Heart right ventricle (tissue), 16 donors: ENCODE results near the gene CRHR1. TPM values are rescaled to one million over a fixed set of nuclear protein-coding genes. Genes with fewer than 3 reads are reported as not detected.

Source experiments
- ATAC-seq, 8 donors: fragments of 200-7000 bp; cut with Tn5 transposase; one replicate each; pipeline ENCODE4 v1.9.1; 2020; ENCODE audit warnings: mild to moderate bottlenecking in 8 of 8, moderate library complexity in 8 of 8, moderate number of reproducible peaks in 1 of 8
- DNase-seq, 2 donors: peaks; one replicate each; pipeline ENCODE4 v3.0.0-alpha.2; 2020
- H3K27ac ChIP-seq, 10 donors: fragments of 200-600 bp; sonication (generic) in 2 of 10; one replicate each; pipeline versions ENCODE4 v1.5.0 to v1.8.0; 2020 to 2022; ENCODE audit warnings: mild to moderate bottlenecking in 3 of 10
- H3K27me3 ChIP-seq, 7 donors: fragments of 200-600 bp; one replicate each; pipeline ENCODE4 v1.8.0; 2021 to 2022; ENCODE audit warnings: mild to moderate bottlenecking in 2 of 7
- H3K36me3 ChIP-seq, 9 donors: fragments of 200-600 bp; sonication (generic) in 1 of 9; one replicate each; pipeline versions ENCODE4 v1.5.0 to v1.8.0; 2020 to 2022; ENCODE audit warnings: mild to moderate bottlenecking in 2 of 9
- H3K4me1 ChIP-seq, 9 donors: fragments of 200-600 bp; sonication (generic) in 1 of 9; one replicate each; pipeline versions ENCODE4 v1.5.0 to v1.8.0; 2020 to 2022; ENCODE audit warnings: mild to moderate bottlenecking in 4 of 9
- H3K4me3 ChIP-seq, 10 donors: fragments of 200-600 bp; sonication (generic) in 2 of 10; one replicate each; pipeline versions ENCODE4 v1.5.0 to v1.8.0; 2020 to 2022; ENCODE audit warnings: mild to moderate bottlenecking in 7 of 10, moderate library complexity in 2 of 10
- H3K9me3 ChIP-seq, 11 donors: fragments of 200-600 bp in 10 of 11; sonication (generic) in 2 of 11; one replicate each; pipeline versions ENCODE4 v1.5.0 to v1.8.0; 2013 to 2022; ENCODE audit warnings: mild to moderate bottlenecking in 2 of 11, control low read depth in 1 of 11, moderate library complexity in 1 of 11
- WGBS, 2 donors: extraction: QIAGEN DNeasy Blood & Tissue Kit; methylation state at CpG; one replicate each; pipeline ENCODE4 v1.1.7; 2013; ENCODE audit warnings: inconsistent platforms in 1 of 2; 5-methylcytosine and 5-hydroxymethylcytosine counted together
- intact Hi-C, 10 donors: fragments of 100-400 bp; cut with DNase I; formaldehyde crosslinking; loops; one replicate each; pipeline versions ENCODE4 v1.11.1 to v1.14.2; 2022
- polyA plus RNA-seq, 2 donors: library from polyadenylated mRNA; stranded (reverse); fragments of 200-250 nt; gene quantifications; one replicate each; pipeline ENCODE4 v1.2.3, GENCODE V29; 2013
- total RNA-seq, 10 donors: library from RNA; stranded (reverse); fragmentation: NEBNext Ultra II Directional in 3 of 10; extraction: Animal tissue kit (Norgen Biotek cat#: 25700) in 3 of 10; gene quantifications; one replicate each; pipeline versions ENCODE4 v1.2.1 to v1.2.4, GENCODE V29; 2021 to 2023
- TF ChIP-seq, protein P1 (sequence below), 9 donors: fragments of 200-600 bp; sonication (generic) in 2 of 9; IDR thresholded peaks; one replicate each; pipeline versions ENCODE4 v1.5.0 to v1.8.0; 2021 to 2022; ENCODE audit warnings: antibody characterized with exemption in 9 of 9, mild to moderate bottlenecking in 5 of 9, moderate library complexity in 1 of 9
- donor health status: Arrhythmogenic right ventricular cardiomyopathy.
- donor health status: ischemic (EF 13 %, LVEDD 7.1; RV severe dilation, severe dysfunction).
- donor health status: healthy with polysubstance abuse.
- donor health status: DM: no; HTN: yes; CAD: no.
- donor health status: DM: no; HTN: no; CAD: no.
- donor health status: ischemic (EF 25% LVEDD 6.9; RV normal size, moderate dysfunction).
- donor health status: ischemic (EF 25% LVEDD 5.7; RV mildly dilated, moderate dysfunction).
- donor health status: healthy.
- donor health status: DM: yes; HTN: yes; CAD: no.
- donor health status: Ischemic cardiomyopathy.
- donor health status: ischemic (EF 35%, LVEDD 5.7; RV mildly dilated, moderate dysfunction).
- donor health status: nonischemic (EF 11% LVEDD 7.7; RV severe dilation, severe dysfunction).
- donor health status: DM: yes; HTN: yes; CAD: no.
- donor health status: PGD.
- donor health status: ischemic (EF 29% LVEDD 5.4; RV normal size, mild dysfunction).
- donor health status: nonischemic (EF 23%, LVEDD 6.1; RV moderate dilation, normal function).

Gene CRHR1
- total and polyA plus RNA-seq, 12 donors: 0.30 to 0.63 TPM; not detected in 10

DNA sequence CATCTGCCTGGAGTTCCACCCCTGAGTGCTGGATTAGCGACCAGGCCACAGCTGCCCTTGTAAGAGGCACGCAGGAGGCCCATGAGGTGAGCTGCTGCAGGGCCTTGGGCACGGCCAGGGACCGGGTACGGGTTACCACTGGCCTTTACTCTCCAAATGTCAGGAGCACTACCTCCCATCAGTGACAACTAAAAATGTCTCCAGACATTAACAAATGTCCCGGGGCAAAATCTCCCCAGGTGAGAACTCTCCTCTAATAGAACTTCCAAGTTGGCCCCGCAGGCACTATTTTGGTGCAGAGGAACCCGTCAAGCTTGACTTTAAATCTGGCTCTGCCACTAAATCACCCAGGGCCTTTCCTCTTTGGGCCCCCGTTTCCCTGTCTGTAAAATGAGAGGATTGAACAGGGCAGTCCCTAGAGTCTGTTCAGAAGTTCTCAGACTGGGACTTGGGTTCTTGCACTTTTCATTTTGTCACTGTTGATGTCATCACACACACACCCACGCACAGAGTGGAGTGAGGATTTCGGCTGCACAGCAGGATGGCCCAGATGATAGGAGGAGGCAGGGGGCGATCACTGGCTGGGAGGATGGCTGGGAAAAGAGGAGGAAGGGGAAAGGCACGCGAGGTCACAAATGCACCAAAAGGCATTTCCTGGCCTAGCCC is 85.7 kb downstream of the CRHR1 start:
- TF ChIP-seq, protein P1, sequence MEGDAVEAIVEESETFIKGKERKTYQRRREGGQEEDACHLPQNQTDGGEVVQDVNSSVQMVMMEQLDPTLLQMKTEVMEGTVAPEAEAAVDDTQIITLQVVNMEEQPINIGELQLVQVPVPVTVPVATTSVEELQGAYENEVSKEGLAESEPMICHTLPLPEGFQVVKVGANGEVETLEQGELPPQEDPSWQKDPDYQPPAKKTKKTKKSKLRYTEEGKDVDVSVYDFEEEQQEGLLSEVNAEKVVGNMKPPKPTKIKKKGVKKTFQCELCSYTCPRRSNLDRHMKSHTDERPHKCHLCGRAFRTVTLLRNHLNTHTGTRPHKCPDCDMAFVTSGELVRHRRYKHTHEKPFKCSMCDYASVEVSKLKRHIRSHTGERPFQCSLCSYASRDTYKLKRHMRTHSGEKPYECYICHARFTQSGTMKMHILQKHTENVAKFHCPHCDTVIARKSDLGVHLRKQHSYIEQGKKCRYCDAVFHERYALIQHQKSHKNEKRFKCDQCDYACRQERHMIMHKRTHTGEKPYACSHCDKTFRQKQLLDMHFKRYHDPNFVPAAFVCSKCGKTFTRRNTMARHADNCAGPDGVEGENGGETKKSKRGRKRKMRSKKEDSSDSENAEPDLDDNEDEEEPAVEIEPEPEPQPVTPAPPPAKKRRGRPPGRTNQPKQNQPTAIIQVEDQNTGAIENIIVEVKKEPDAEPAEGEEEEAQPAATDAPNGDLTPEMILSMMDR (IDR thresholded peaks at IDR 0.05): no peak
- Histone ChIP-seq H3K9me3 (no peaks in the 10 kb centered on the region), H3K27ac (no peak overlapping the region), H3K4me3 (no peak overlapping the region), H3K4me1 (no peaks in the 10 kb centered on the region), H3K36me3 (no peaks in the 10 kb centered on the region), H3K27me3 (peaks cover 0 to 40% (median 34%) of the 10 kb centered on the region in 7 donors)
- 54 to 61% methylated on average over 14 of the region's 14 CpGs for WGBS, 2 donors
- intact Hi-C loops: loop anchor here in 1 of 10 donors (10.0 kb wide), 1 partner anchor 65 kb away; no protein-coding TSS in a partner anchor
- ATAC-seq (peak in 1 of 8 donors; percentile 22), DNase-seq (no peak)

DNA sequence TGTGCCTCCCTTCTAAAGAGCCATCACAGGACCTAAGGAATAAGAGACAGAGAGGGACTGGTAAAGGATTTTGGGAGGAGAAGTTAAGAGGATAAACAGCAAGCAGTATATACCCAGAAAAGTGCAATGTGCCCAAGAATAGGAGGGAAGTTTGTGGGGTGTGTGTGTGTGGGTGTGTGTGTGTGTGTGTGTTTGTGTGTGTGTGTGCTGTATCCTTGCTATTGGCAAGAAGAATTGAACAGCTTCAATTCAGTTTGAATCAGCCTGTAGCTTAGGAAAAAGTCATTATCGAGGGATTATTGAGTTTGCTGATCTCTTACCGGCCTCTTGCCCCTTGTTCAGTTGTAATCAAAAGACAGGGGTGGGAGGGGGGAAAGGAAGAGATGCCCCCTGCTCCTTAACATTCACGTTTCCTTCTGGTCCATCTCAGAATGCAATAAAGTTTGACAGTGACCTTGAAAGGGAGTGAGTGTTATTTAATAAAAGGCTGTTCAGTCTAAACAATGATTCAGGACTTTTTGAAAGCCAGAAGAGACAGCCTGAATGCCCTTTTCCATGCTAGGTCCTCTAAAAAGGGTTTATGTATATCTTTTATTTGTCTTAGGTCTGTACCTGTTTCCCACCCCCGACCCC is 86.3 kb downstream of the CRHR1 start:
- Histone ChIP-seq H3K4me3 (no peak overlapping the region), H3K27ac (no peak overlapping the region), H3K9me3 (no peaks in the 10 kb centered on the region), H3K27me3 (peaks cover 0 to 40% (median 28%) of the 10 kb centered on the region in 7 donors), H3K36me3 (no peaks in the 10 kb centered on the region), H3K4me1 (no peaks in the 10 kb centered on the region)
- WGBS, 2 donors: 48 to 54% methylated on average over 4 of the region's 4 CpGs
- no peak for ATAC-seq
- no peak for DNase-seq
- intact Hi-C loops: no loop called here
- TF ChIP-seq, protein P1 (IDR thresholded peaks at IDR 0.05): no peak

DNA sequence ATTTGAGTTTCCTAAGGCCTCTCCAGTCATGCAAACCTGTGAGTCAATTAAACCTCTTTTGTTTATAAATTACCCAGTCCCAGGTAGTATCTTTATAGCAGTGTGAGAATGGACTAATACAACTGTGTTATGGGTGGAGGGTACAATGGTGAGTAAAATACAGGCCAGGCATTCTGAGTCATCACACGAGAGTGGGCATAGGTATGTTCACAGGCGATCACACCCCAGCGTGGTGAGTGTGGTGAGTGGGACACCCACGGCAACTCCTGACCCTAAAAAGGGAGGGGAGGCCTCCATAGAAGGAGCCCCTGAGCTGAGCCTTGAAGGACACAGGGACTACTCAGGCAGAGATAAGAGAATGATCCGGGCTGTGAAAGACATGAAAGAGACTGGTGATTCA is 87.6 kb downstream of the CRHR1 start:
- H3K4me3 ChIP-seq: no peak overlapping the region
- 73 to 82% methylated on average over 5 of the region's 5 CpGs for WGBS, 2 donors
- TF ChIP-seq, protein P1 (IDR thresholded peaks at IDR 0.05): no peak
- H3K27ac ChIP-seq: no peak overlapping the region
- no peaks in the 10 kb centered on the region for H3K4me1 ChIP-seq
- DNase-seq (no peak), ATAC-seq (no peak)
- no peaks in the 10 kb centered on the region for H3K36me3 ChIP-seq
- no peaks in the 10 kb centered on the region for H3K9me3 ChIP-seq
- peaks cover 0 to 34% (median 18%) of the 10 kb centered on the region in 7 donors for H3K27me3 ChIP-seq
- intact Hi-C loops: no loop called here

DNA sequence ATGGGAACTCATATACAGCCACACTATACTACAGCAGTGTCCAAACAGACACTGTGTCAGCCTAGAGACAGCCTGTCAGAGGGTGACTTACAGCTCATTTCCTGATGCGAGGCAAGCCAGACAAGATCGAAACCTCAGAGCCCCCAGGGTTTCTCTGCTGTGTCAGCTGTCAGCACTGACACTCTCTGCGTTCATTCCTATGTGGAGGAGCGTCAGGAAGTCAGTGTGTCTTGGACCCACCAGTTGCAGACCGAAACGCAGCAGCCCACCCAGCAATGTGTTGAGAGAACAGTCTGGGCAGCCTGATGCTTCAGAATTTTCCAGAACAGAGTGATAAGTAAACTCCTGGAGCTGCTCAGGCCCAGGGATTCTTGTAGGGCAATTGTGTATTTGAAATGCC is 89.6 kb downstream of the CRHR1 start:
- WGBS, 2 donors: 9% methylated on average over 6 of the region's 6 CpGs
- H3K4me1 ChIP-seq: no peaks in the 10 kb centered on the region
- no peaks in the 10 kb centered on the region for H3K9me3 ChIP-seq
- DNase-seq: no peak
- no peak overlapping the region for H3K27ac ChIP-seq
- ATAC-seq: peak in 1 of 8 donors; percentile 22
- no peak overlapping the region for H3K4me3 ChIP-seq
- peaks cover 0 to 51% (median 14%) of the 10 kb centered on the region in 7 donors for H3K27me3 ChIP-seq
- TF ChIP-seq, protein P1 (IDR thresholded peaks at IDR 0.05): no peak
- intact Hi-C loops: no loop called here
- H3K36me3 ChIP-seq: no peaks in the 10 kb centered on the region
